Fibroblast of the aortic adventitia (primary cell): ENCODE results near the gene PIP4K2A. TPM values are rescaled to one million over a fixed set of nuclear protein-coding genes. Genes with fewer than 3 reads are reported as not detected.
A peak's percentile ranks its signal among the peaks of the same experiment; 100 is the strongest.
"Not testable (repeated sequence)": the region's sequence is repeated elsewhere in the genome, so short reads cannot be mapped to it uniquely, and the experiment has no call there.

Experiments
- DNase-seq: peaks from one replicate; pipeline ENCODE4 v3.0.0-alpha.2; 2010; ENCODE audit warnings: low read depth
- H3K4me3 ChIP-seq: 2 replicates; pipeline ENCODE4 v1.5.1; 2011; ENCODE audit warnings: low read depth, mild to moderate bottlenecking, control low read depth, low read length, moderate library complexity
- CTCF ChIP-seq: IDR thresholded peaks from 2 replicates; pipeline ENCODE4 v1.5.1; 2011; ENCODE audit warnings: mild to moderate bottlenecking, low read length, control low read depth, inconsistent platforms; ENCODE audit not compliant: insufficient read depth
- total RNA-seq: library from RNA; depleted of rRNA; stranded (reverse); fragments of >200 nt; gene quantifications from 2 replicates; pipeline ENCODE4 v1.2.3, GENCODE V29; 2012; ENCODE audit warnings: low replicate concordance

Gene PIP4K2A
- total RNA-seq, 1 donor = 52.2 TPM

- no peak overlapping the region for H3K4me3 ChIP-seq
- TF ChIP-seq CTCF = no peak
- DNase-seq = no peak
These were observed 209.6 kb downstream of the PIP4K2A start for GRCh38 chr10:22504766-22505165.

- DNase-seq = no peak
- TF ChIP-seq CTCF = no peak
These were observed 210.9 kb downstream of the PIP4K2A start for GRCh38 chr10:22503315-22504088.

GRCh38 chr10:22501863-22502262, 212.5 kb downstream of the PIP4K2A start:
- H3K4me3 ChIP-seq = no peak overlapping the region
- TF ChIP-seq CTCF = no peak
- DNase-seq = no peak

More at GRCh38 chr10:22503315-22504088, 210.9 kb downstream of the PIP4K2A start:
- no peak overlapping the region for H3K4me3 ChIP-seq

GRCh38 chr10:22501413-22501812, 213.0 kb downstream of the PIP4K2A start:
- no peak overlapping the region for H3K4me3 ChIP-seq
- no peak for TF ChIP-seq CTCF
- no peak for DNase-seq

GRCh38 chr10:22500656-22501340, 213.6 kb downstream of the PIP4K2A start:
- no peak overlapping the region for H3K4me3 ChIP-seq
- DNase-seq = peak; percentile 53
- no peak for TF ChIP-seq CTCF

GRCh38 chr10:22499973-22500372, 214.4 kb downstream of the PIP4K2A start:
- DNase-seq, H3K4me3 ChIP-seq: not testable (repeated sequence)

GRCh38 chr10:22495396-22495795, 219.0 kb downstream of the PIP4K2A start:
- TF ChIP-seq CTCF = no peak
- H3K4me3 ChIP-seq = no peak overlapping the region
- no peak for DNase-seq
